Left hindlimb (tissue), 1 donor: ENCODE data around the gene PPP1CB.
"Not testable (repeated sequence)": the region's sequence is repeated elsewhere in the genome, so short reads cannot be mapped to it uniquely, and the experiment has no call there.

Experiments used
- DNase-seq: peaks from one replicate; pipeline ENCODE4 v3.0.0-alpha.2; 2018

The PPP1CB gene

DNA sequence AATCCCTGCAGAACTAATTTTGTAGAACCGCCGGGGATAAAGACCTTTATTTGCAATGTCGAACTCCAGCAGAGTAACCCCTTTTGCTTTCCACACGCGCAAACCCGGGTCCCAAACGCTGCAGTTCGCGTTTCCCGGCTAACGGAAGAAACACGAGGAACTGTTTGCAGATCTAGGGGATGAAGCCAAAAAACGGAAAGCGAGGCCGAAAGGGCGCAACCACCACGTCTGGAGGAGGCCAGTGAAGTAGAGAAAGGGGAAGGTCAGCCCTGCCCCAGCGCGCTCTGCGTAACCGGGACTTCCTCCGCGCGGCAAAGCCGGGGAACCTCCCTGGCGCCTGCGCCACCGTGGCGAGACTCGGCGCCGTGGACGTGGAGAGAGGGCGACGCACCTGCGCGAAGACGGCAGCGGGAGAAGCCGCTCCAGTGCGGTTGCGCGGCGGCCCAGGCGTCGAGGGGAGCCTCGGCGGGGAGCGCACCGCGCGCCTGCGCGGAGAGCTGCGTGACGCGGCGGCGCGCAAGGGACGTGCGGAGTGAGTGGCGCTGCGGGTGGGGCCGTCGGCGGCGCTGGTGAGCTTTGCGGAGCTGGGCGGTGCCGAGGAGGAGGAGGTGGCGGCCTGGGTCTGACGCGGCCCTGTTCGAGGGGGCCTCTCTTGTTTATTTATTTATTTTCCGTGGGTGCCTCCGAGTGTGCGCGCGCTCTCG lies at the start of gene PPP1CB:
Gene PPP1CB (plus strand): TSS at position 579 of the 704 bp plus-strand sequence. CDS start 295 bp downstream, outside the sequence.
- peak; percentile 98 for DNase-seq

- no peak for DNase-seq
Observed at GRCh38 chr2:28702415-28702861, 49.2 kb upstream of the PPP1CB start.

GRCh38 chr2:28702878-28703277 lies 48.8 kb upstream of the PPP1CB start:
- DNase-seq = no peak

GRCh38 chr2:28704621-28705020 lies 47.0 kb upstream of the PPP1CB start:
- no peak for DNase-seq

DNA sequence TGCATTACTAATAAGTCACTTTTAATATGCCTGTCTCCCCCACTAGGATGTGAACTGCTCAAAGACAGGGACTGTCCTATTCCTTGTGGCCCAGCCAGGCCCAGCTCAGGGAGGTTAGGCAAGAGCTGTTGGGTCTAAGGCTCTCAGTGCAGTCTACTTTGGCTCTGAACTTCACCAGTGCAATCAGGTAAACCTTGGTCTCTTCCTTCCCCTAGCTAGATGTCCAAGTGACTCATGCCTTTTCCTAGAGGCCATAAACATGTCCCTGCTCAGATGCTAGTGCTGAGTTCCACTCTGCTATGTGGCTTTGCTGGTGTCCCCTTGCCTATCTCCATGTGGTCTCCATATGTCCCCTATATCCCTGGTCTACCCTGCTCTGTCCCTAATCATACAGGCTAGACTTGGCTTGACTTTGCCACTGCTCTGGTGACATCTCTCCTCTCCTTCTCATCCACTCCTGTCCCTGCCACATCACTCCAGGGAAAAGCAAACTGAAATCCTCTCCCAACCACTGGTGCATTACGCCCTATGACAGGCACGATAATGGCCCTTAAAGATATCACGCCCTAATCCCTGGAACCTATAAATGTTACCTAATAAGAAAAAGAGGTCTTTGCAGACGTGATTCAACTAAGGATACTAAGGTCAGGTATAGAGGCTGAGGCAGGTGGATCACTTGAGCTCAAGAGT lies 45.7 kb upstream of the PPP1CB start:
- no peak for DNase-seq

DNA sequence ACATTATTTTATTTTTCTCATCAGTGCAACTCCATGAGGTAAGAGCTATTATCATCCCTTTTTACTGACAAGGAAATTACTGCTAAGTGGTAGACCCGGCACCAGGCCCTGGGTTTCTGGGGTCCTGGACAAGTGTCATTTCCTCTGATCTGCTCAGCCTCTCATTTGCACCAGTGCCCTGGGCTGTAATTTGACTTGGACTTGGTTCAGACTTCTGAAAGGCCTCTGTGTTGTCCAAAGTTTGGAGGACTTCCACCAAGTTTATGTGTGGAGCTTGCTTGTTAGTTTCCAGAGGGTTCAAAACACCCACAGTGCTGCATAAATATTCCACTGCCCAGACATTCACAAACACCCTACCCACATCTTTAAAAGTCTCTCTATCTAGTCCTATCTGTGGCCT lies 44.0 kb upstream of the PPP1CB start:
- peak; percentile 53 for DNase-seq

DNA sequence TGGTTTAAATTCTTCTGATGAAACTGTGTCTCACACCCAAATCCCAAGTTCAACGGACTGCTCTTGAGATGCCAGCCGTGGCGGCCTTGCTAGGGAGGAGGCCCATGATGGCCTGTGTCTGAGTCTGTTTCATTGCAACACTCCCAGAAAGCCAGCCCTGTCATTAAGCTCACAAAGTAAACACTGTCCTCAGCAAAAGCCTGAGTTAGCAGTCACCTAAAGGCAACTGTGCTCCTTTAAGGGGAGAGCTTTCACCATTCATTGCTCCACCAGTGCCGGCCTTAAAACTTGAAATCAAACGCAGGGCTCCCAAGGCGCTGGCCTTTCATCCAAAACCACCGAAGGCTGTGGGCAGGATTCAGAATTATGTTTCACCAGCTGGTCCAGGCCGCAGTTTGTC lies 42.5 kb upstream of the PPP1CB start:
- peak; percentile 78 for DNase-seq

DNA sequence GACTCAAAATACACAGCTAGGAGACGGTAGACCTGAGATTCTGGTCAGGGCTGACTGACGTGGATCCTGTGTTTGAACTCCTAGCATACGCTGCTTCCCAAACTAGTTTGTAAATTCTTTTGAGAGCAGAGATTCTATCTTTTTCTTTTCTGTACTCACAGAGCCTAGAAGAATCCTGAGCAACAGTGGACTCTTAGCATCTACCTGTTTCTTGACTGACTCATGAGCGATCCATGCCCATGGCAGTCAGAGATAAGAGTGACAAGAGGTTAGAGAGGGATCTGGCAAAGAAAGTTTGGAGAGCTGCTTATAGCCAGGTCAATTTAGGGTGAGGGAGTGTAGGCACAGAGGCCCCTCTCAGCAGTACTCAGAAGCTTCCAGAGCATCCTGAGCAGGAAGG lies 41.1 kb upstream of the PPP1CB start:
- DNase-seq = no peak

DNA sequence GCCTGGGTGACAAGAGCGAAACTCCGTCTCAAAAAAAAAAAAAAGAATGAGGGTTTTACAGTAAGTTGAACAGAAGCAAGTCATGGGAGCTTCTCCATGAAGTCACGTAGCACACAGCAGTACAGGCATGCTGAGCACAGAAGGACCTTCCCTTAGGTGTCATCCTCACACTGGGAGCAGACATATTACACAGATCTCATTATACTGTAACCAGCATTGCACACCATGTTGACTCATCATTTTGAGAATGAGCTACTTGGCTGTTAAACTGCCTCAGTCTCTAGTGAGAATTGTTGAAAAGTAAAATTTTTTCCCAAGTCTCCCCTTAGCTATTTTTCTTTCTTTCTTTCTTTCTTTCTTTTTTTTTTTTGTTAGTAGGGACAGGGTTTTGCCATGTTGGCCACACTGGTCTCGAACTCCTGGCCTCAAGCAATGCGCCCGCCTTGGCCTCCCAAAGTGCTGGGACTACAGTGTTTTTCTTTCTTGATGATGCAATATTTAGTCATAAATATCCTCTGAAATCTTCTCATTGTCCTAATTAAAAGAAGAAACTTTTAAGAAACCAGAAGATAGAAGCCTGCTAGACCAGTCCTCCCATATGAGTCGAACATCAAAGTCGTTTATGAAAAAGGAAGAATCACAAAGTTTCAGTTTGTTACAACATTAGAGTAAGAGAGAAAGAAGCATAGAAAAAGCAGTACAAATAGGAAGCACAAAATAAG lies 37.9 kb upstream of the PPP1CB start:
- no peak for DNase-seq

DNA sequence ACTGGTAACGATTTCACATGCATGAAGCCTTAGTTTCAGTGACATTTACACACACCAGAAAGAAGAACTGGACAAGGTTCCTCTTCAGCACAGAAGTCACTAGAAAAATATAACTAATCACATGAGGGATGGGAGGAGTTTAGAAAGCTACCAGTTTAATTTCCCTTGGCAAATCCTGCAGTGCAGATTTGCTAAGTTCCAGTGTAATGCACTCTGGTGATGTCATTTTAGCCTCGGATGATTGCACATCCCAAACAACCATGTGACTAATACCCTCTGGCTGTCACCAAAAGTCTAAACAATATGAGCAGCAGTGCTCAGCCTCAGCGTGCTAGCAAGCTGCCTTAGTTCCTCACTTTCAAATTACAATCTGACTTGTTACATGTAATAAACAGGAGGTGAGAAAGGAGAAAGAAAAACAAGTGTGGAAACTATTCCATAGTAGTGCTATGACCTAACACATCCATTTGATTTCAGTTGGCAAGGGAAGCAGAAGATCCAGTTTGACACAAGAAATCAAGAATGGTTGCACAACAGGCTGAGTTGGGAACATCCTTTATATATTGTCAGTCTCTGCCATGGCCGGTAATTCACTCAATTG lies 35.3 kb upstream of the PPP1CB start:
- DNase-seq = peak; percentile 43

- DNase-seq = peak; percentile 62
Observed at GRCh38 chr2:28717339-28717758, 34.3 kb upstream of the PPP1CB start.

- no peak for DNase-seq
Observed at GRCh38 chr2:28720345-28720744, 31.3 kb upstream of the PPP1CB start.

- no peak for DNase-seq
Observed at GRCh38 chr2:28721601-28722191, 29.9 kb upstream of the PPP1CB start.

DNA sequence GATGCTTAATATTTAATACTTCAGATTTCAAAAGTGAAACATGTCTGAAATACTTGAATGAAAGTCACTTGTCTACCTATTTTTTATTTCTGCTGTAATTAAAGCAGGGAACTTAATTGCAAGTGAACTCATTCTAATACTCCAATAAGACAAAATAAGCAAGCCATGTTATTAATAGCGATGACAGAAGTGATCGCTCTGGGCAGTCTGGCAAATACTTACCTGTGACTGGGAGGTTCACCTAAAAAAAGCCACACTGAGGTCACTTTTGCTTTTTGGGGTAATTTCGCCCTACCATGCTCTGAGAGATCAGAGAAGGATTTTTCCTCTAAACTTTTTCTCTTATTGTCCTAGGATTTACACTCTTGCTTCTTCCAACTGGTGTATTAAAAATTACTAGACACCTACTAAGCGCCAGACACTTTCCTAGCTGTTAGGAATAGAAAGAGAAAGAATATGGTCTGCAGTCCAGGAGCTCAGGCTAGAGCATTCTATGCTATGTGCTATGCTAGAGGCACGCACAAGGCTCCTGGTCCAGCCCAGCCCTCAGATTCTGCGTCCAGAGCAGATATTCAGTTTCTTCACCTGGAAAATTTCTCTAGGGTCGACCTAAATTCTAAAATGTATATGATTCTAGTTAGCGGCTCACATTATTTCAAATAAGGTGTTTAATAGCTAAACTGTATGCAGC lies 26.5 kb upstream of the PPP1CB start:
- no peak for DNase-seq

DNA sequence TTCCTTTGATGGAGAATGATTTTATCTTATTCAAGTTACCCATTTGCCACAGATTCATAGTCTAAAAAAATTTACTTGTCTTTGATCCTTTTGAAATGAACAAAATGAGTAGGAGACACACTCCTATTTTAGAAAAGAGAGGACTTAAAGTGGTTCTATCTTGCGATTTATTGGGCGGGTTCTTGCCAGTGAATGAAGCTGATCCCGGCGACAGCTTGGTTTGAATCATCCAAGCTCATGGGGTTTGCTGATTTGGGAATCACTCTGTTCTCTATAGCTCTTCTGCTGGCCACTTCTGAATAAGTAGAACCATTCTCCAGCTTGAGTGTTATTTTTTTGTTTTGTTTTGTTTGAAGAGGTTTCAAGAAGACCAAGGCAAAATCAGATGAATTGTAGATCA lies 25.5 kb upstream of the PPP1CB start:
- DNase-seq = no peak

DNA sequence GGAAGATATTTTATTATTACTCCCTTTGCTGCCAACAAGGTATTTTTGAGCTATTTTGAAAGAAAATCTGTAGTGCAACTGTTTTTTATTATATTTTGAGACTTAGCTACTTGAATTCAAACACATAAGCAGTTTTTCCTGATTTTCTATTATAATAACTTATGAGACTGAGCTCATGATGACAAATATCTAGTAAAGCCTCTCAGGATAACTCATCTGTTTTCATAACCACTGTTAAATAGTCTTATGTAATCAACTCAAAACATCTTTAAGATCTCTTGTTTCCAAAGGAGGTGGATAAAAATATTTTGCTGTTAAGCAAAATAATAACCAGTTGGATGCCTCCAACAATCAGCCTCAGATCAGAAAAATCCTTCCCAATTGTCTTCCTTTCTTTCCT lies 21.9 kb upstream of the PPP1CB start:
- DNase-seq = no peak

DNA sequence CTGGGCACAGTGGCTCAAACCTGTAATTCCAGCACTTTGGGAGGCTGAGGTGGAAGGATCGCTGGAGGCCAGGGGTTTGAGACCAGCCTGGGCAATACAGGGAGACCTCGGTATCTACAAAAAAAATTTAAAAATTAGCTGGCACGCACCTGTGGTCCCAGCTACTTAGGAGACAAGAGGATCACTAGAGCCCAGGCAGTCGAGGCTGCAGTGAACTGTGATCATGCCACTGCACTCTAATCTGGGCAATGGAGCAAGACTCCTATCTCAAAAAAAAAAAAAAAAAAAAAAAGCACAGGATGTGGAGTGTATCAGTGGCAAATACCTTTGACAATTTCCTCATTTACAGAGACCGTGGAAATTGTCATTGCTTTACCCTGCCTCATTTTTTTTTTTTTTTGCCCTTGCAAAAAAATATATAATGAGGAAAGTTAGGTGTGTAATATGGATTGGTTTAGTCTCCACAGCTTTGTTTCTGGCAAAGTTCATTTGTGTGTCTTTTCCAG lies 20.9 kb upstream of the PPP1CB start:
- no peak for DNase-seq

DNA sequence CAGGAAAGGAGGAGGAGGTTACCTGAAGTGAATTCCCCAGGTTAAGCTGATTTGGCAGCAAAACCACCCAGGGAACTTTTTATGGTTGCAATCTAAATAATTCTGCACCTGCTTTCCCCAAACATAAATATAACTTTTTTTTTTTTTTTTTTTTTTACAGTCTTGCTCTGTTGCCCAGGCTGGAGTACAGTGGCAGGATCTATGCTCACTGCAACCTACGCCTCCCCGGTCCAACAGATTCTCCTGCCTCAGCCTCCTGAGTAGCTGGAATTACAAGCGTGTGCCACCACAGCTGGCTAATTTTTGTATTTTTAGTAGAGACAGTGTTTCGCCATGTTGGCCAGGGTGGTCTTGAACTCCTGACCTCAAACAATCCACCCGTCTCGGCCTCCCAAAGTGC lies 16.1 kb upstream of the PPP1CB start:
- no peak for DNase-seq

DNA sequence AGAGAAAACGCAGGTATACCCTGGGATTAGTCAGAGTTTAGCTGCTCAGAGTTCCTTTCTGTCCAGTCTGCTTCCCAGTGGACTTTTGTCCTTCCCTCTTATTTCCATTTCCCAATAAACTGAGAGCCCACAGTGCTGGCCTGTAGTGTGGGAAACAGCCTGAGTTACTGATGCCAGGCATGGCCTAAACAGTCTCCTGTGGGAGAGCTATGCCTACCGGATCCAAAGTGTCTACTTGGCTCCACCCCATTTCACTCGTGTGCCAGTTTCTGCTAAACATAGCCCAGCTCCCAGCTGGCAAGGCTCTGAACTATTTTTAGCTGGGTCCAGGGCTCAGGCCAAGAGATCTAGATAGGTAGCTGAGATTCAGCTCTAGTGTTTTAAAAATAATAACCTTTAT lies 15.6 kb upstream of the PPP1CB start:
- DNase-seq = peak; percentile 77

GRCh38 chr2:28737655-28738054 lies 14.0 kb upstream of the PPP1CB start:
- DNase-seq = no peak

DNA sequence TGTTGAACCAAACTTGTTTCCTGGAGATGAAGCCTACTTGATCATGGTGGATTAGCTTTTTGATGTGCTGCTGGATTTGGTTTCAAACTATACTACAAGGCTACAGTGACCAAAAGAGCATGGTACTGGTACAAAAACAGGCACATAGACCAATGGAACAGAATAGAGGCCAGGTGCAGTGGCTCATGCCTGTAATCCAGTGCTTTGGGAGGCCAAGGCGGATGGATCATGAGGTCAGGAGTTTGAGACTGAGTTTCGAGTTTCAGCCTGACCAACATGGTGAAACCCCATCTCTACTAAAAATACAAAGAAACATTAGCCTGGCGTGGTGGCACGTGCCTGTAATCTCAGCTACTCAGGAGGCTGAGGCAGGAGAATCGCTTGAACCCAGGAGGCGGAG lies 9.0 kb upstream of the PPP1CB start:
- not testable (repeated sequence) for DNase-seq

DNA sequence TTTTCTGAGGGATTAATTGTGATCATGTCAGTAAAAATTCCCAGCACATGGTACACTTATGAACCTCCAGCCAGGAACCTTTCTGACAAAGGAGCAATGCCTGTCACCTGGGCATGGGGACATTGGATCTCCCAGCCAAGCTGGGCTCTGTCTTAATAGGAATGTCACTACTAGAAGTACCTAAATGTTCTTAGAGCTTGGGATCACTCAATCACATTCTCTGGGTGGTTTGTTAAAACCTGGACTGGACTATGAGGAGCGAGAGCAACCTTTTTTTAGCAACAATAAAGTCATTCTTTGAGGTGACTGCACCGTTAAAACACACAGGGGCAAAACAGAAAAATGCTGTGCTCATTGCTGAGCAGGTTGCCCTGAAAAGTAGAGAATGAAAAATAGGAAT lies 6.4 kb upstream of the PPP1CB start:
- DNase-seq = no peak
